NCI-H345 (cell line): Measurements from ENCODE around the gene CDIPT.
"Not testable (repeated sequence)": the region's sequence is repeated elsewhere in the genome, so short reads cannot be mapped to it uniquely, and the experiment has no call there.

Source experiments
- DNase-seq: peaks from one replicate; lab custom pipeline; 2025; lab: John Stamatoyannopoulos, UW

Gene CDIPT

GRCh38 chr16:29862884-29863668 lies at the start of gene CDIPT:
Gene CDIPT, minus strand, starts transcription at chr16:29863226. Its CDS starts 369 bp downstream, at chr16:29862857.
- peak; percentile 99 for DNase-seq

GRCh38 chr16:29912087-29912486 lies 49.1 kb upstream of the CDIPT start:
- no peak for DNase-seq

GRCh38 chr16:29911676-29912010 lies 48.6 kb upstream of the CDIPT start:
- no peak for DNase-seq

GRCh38 chr16:29910819-29911675 lies 48.0 kb upstream of the CDIPT start:
- DNase-seq = no peak

GRCh38 chr16:29909851-29910250 lies 46.8 kb upstream of the CDIPT start:
- DNase-seq = not testable (repeated sequence)

- DNase-seq = no peak
Observed at GRCh38 chr16:29909391-29909790, 46.4 kb upstream of the CDIPT start.

GRCh38 chr16:29908719-29909220 lies 45.7 kb upstream of the CDIPT start:
- DNase-seq = no peak

- DNase-seq = no peak
Observed at GRCh38 chr16:29907973-29908372, 44.9 kb upstream of the CDIPT start.

- DNase-seq = no peak
Observed at GRCh38 chr16:29906520-29907244, 43.7 kb upstream of the CDIPT start.

- no peak for DNase-seq
Observed at GRCh38 chr16:29905668-29906067, 42.6 kb upstream of the CDIPT start.

- DNase-seq = no peak
Observed at GRCh38 chr16:29904947-29905346, 41.9 kb upstream of the CDIPT start.

GRCh38 chr16:29903590-29903989 lies 40.6 kb upstream of the CDIPT start:
- no peak for DNase-seq

- DNase-seq = no peak
Observed at GRCh38 chr16:29901607-29901945, 38.5 kb upstream of the CDIPT start.

GRCh38 chr16:29900888-29901606 lies 38.0 kb upstream of the CDIPT start:
- DNase-seq = no peak

GRCh38 chr16:29900102-29900887 lies 37.3 kb upstream of the CDIPT start, which contains the start of gene ASPHD1:
Gene ASPHD1, plus strand, starts transcription at chr16:29900488. Its CDS starts 484 bp downstream, at chr16:29900972.
- peak; percentile 80 for DNase-seq

- peak; percentile 99 for DNase-seq
Observed at GRCh38 chr16:29899516-29900101, 36.6 kb upstream of the CDIPT start, which contains the start of gene SEZ6L2. Gene SEZ6L2, minus strand, starts transcription at chr16:29899550. Its CDS starts 531 bp downstream, at chr16:29899019.

- peak; percentile 89 for DNase-seq
Observed at GRCh38 chr16:29898804-29899515, 35.9 kb upstream of the CDIPT start.

- no peak for DNase-seq
Observed at GRCh38 chr16:29898135-29898803, 35.2 kb upstream of the CDIPT start.

GRCh38 chr16:29897333-29897732 lies 34.3 kb upstream of the CDIPT start:
- DNase-seq = no peak
